Psoas muscle (tissue), 8 donors: ENCODE measurements around the gene PYGO2. TPM values are rescaled to one million over a fixed set of nuclear protein-coding genes. Genes with fewer than 3 reads are reported as not detected.

Source experiments
- ATAC-seq, 4 donors: fragments of 200-7000 bp; cut with Tn5 transposase; one replicate each; pipeline ENCODE4 v1.9.1; 2020; ENCODE audit warnings: moderate library complexity in 3 of 4, mild to moderate bottlenecking in 2 of 4
- DNase-seq, 2 donors: peaks; one replicate each; pipeline ENCODE4 v3.0.0-alpha.2; 2020
- H3K27ac ChIP-seq: fragments of 200-600 bp; one replicate; pipeline ENCODE4 v1.8.0; 2022
- H3K27me3 ChIP-seq, 3 donors: fragments of 200-600 bp in 1 of 3; one replicate each; pipeline versions ENCODE4 v1.6.1 to v1.8.0; 2013 to 2022; ENCODE audit warnings: low read length in 2 of 3, mild to moderate bottlenecking in 2 of 3, moderate library complexity in 1 of 3; ENCODE audit not compliant: insufficient read depth in 3 of 3
- H3K36me3 ChIP-seq, 2 donors: fragments of 200-600 bp in 1 of 2; one replicate each; pipeline versions ENCODE4 v1.6.1 to v1.8.0; 2013 to 2022; ENCODE audit warnings: low read depth in 1 of 2, mild to moderate bottlenecking in 1 of 2, moderate library complexity in 1 of 2; ENCODE audit not compliant: insufficient read depth in 1 of 2
- H3K4me1 ChIP-seq: fragments of 200-600 bp; one replicate; pipeline ENCODE4 v1.8.0; 2022
- H3K4me3 ChIP-seq: fragments of 200-600 bp; one replicate; pipeline ENCODE4 v1.8.0; 2022; ENCODE audit warnings: mild to moderate bottlenecking
- H3K9me3 ChIP-seq: fragments of 200-600 bp; one replicate; pipeline ENCODE4 v1.8.0; 2022
- CTCF ChIP-seq: fragments of 200-600 bp; IDR thresholded peaks from one replicate; pipeline ENCODE4 v1.8.0; 2022; ENCODE audit warnings: antibody characterized with exemption
- WGBS, 3 donors: extraction: QIAGEN DNeasy Blood & Tissue Kit; methylation state at CpG; one replicate each; pipeline versions ENCODE4 v1.1.6 to v1.1.7; 2013; 5-methylcytosine and 5-hydroxymethylcytosine counted together
- intact Hi-C, 2 donors: fragments of 100-400 bp; cut with DNase I; formaldehyde crosslinking; loops; one replicate each; pipeline versions ENCODE4 v1.11.0 to v1.14.2; 2022
- polyA plus RNA-seq, 3 donors: library from polyadenylated mRNA; stranded (reverse); fragments of 200-250 nt; gene quantifications; one replicate each; pipeline ENCODE4 v1.2.3, GENCODE V29; 2013
- total RNA-seq, 4 donors: library from RNA; stranded (reverse); fragmentation: NEBNext Ultra II Directional in 2 of 4; extraction: Animal tissue kit (Norgen Biotek cat#: 25700) in 2 of 4; gene quantifications; one replicate each; pipeline versions ENCODE4 v1.2.1 to v1.2.4, GENCODE V29; 2021 to 2023
- donor health status: healthy with polysubstance abuse.
- donor health status: DM: no; HTN: no; CAD: no; lungs with moderate emphysema.
- donor health status: Bipolar disorder and iron deficiency.
- donor health status: healthy.
- donor health status: DM: yes; HTN: yes; CAD: no.
- donor health status: DM: no; HTN: no; CAD: no.
- donor health status: DM: no; HTN: no; CAD: no.
- donor health status: DM: yes; HTN: yes; CAD: no.

PYGO2 gene
- total and polyA plus RNA-seq, 7 donors = 13.1 to 24.0 (median 16.9) TPM

- ATAC-seq = peak; percentile 4 to 29 (median 18)
- TF ChIP-seq CTCF = no peak
- WGBS, 3 donors = 31 to 33% (median 32%) methylated on average over 14 to 17 of the region's 17 CpGs
- peak; percentile 76 to 87 for DNase-seq
- H3K27me3 ChIP-seq = no peaks in the 10 kb centered on the region
- H3K4me1 ChIP-seq = peaks cover 51% of the 10 kb centered on the region
- no peaks in the 10 kb centered on the region for H3K36me3 ChIP-seq
- intact Hi-C loops = no loop called here
- H3K4me3 ChIP-seq = peak overlapping the region; percentile 78
- H3K27ac ChIP-seq = peak overlapping the region; percentile 94
- no peaks in the 10 kb centered on the region for H3K9me3 ChIP-seq
These were observed 43.8 kb upstream of the PYGO2 start for GRCh38 chr1:155005076-155006011.

- ATAC-seq (no peak), DNase-seq (no peak)
- Histone ChIP-seq H3K9me3 (no peaks in the 10 kb centered on the region), H3K27me3 (no peaks in the 10 kb centered on the region), H3K36me3 (no peaks in the 10 kb centered on the region), H3K4me3 (peak overlapping the region; percentile 78), H3K27ac (peak overlapping the region; percentile 94), H3K4me1 (peaks cover 57% of the 10 kb centered on the region)
- WGBS, 3 donors = 23 to 43% (median 26%) methylated on average over 5 of the region's 5 CpGs
- no peak for TF ChIP-seq CTCF
- intact Hi-C loops = loop anchor here in 1 of 2 donors (5.0 kb wide), 1 partner anchor 42 kb away; the partner anchor contains the start of gene PYGO2
These were observed 42.9 kb upstream of the PYGO2 start for GRCh38 chr1:155004352-155005075.

- Histone ChIP-seq H3K36me3 (no peaks in the 10 kb centered on the region), H3K27me3 (no peaks in the 10 kb centered on the region), H3K27ac (peak overlapping the region; percentile 94), H3K4me3 (peak overlapping the region; percentile 78), H3K9me3 (no peaks in the 10 kb centered on the region), H3K4me1 (peaks cover 58% of the 10 kb centered on the region)
- 0 to 1% (median 1%) methylated on average over 30 to 34 of the region's 34 CpGs for WGBS, 3 donors
- intact Hi-C loops = loop anchor here (2.0 to 5.0 kb wide), 3 partner anchors 13 to 42 kb away; partner anchors contain the start of genes CKS1B (in 1 of the 2) and PYGO2 (in 1 of the 2)
- DNase-seq (peak; percentile 86 to 91), ATAC-seq (peak; percentile 37 to 39 (median 38))
- no peak for TF ChIP-seq CTCF
These were observed 42.3 kb upstream of the PYGO2 start for GRCh38 chr1:155003766-155004351.

- Histone ChIP-seq H3K4me1 (peaks cover 52% of the 10 kb centered on the region), H3K27ac (peak overlapping the region; percentile 94), H3K9me3 (no peaks in the 10 kb centered on the region), H3K27me3 (no peaks in the 10 kb centered on the region), H3K4me3 (peak overlapping the region; percentile 78), H3K36me3 (no peaks in the 10 kb centered on the region)
- DNase-seq = peak; percentile 56 to 77
- WGBS, 3 donors = 0 to 1% (median 1%) methylated on average over 34 to 37 of the region's 37 CpGs
- ATAC-seq = no peak
- intact Hi-C loops = loop anchor here (2.0 to 5.0 kb wide), 3 partner anchors 14 to 41 kb away; partner anchors contain the start of genes CKS1B (in 1 of the 2) and PYGO2 (in 1 of the 2)
- TF ChIP-seq CTCF = no peak
These were observed 41.7 kb upstream of the PYGO2 start for GRCh38 chr1:155003227-155003765.
